Thoracic aorta (tissue), 2 donors: ENCODE results near the gene BCL3. TPM values are rescaled to one million over a fixed set of nuclear protein-coding genes. Genes with fewer than 3 reads are reported as not detected.

Experiments
- ATAC-seq: fragments of 150-250 bp; one replicate; pipeline ENCODE4 v1.8.0; 2017; ENCODE audit warnings: low read depth; ENCODE audit not compliant: insufficient number of reproducible peaks, low FRiP score
- DNase-seq: peaks from one replicate; pipeline ENCODE4 v3.0.0-alpha.2; 2020; ENCODE audit warnings: low spot score
- H3K27ac ChIP-seq, 2 donors: fragments of 200-600 bp; sonication (generic); 1 replicate in 1 of 2; 2 replicates in 1 of 2; pipeline ENCODE4 v1.5.1; 2016; ENCODE audit warnings: mild to moderate bottlenecking in 2 of 2, moderate library complexity in 2 of 2
- H3K27me3 ChIP-seq: fragments of 200-600 bp; sonication (generic); replicated peaks from 2 replicates; pipeline ENCODE4 v1.6.0; 2016; ENCODE audit warnings: mild to moderate bottlenecking; ENCODE audit not compliant: insufficient read depth
- H3K36me3 ChIP-seq: fragments of 200-600 bp; sonication (generic); one replicate; pipeline ENCODE4 v1.5.1; 2016
- H3K4me1 ChIP-seq, 2 donors: fragments of 200-600 bp; sonication (generic); 1 replicate in 1 of 2; 2 replicates in 1 of 2; pipeline versions ENCODE4 v1.5.1 to v1.6.0; 2016; ENCODE audit warnings: low read depth in 2 of 2, mild to moderate bottlenecking in 1 of 2; ENCODE audit not compliant: control insufficient read depth in 1 of 2
- H3K4me3 ChIP-seq: fragments of 200-600 bp; sonication (generic); 2 replicates; pipeline ENCODE4 v1.5.1; 2016; ENCODE audit warnings: mild to moderate bottlenecking
- H3K9me3 ChIP-seq: fragments of 200-600 bp; sonication (generic); 2 replicates; pipeline ENCODE4 v1.5.1; 2016
- CTCF ChIP-seq: fragments of 200-600 bp; sonication (generic); IDR thresholded peaks from one replicate; pipeline ENCODE4 v1.5.1; 2019; ENCODE audit warnings: antibody characterized with exemption
- total RNA-seq, 2 donors: library from RNA; depleted of rRNA; stranded (reverse); fragments of >200 nt; gene quantifications; one replicate each; pipeline versions ENCODE4 v1.1.0 to v1.2.3, GENCODE V29; 2016

BCL3 gene
- total RNA-seq, 2 donors from 2014 or later, result 43.1 to 77.9 TPM

- Histone ChIP-seq H3K36me3 (no peaks in the 10 kb centered on the region), H3K9me3 (no peaks in the 10 kb centered on the region), H3K4me3 (no peak overlapping the region), H3K4me1 (peaks cover 0 to 23% of the 10 kb centered on the region in 2 donors), H3K27ac (no peak overlapping the region), H3K27me3 (no peaks in the 10 kb centered on the region)
- ATAC-seq, result no peak
- no peak for DNase-seq
- TF ChIP-seq CTCF, result no peak
Observed at GRCh38 chr19:44735011-44735410, 13.5 kb upstream of the BCL3 start.

- H3K9me3 ChIP-seq, result no peaks in the 10 kb centered on the region
- no peaks in the 10 kb centered on the region for H3K36me3 ChIP-seq
- H3K27me3 ChIP-seq, result no peaks in the 10 kb centered on the region
- no peak for TF ChIP-seq CTCF
- H3K4me1 ChIP-seq, result peaks cover 18 to 43% of the 10 kb centered on the region in 2 donors
- DNase-seq (no peak), ATAC-seq (no peak)
- H3K4me3 ChIP-seq, result no peak overlapping the region
- H3K27ac ChIP-seq, result no peak overlapping the region
Observed at GRCh38 chr19:44737238-44738071, 11.1 kb upstream of the BCL3 start.

DNA sequence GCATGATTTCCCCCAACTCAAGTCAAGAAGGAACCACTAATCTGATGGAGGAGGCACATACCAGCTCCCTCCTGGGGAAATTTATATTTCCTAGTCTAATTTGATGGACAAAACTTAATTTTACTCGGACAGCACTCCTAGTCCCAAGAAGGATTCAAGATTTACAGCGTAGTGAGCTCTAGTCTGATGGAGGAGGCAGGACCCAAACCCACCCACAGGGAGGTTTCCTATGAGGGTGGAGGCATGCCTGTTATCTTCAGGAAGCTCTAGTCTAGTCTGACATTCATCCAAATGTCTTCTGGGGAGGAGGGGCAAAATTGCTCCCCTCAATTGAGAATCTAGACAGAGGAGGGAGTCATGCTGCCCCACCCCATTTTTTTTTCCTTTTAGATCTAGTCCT lies 10.4 kb upstream of the BCL3 start:
- Histone ChIP-seq H3K27ac (no peak overlapping the region), H3K9me3 (no peaks in the 10 kb centered on the region), H3K27me3 (no peaks in the 10 kb centered on the region), H3K4me1 (peaks cover 23 to 50% of the 10 kb centered on the region in 2 donors), H3K36me3 (no peaks in the 10 kb centered on the region), H3K4me3 (no peak overlapping the region)
- no peak for DNase-seq
- TF ChIP-seq CTCF, result no peak
- no peak for ATAC-seq

DNA sequence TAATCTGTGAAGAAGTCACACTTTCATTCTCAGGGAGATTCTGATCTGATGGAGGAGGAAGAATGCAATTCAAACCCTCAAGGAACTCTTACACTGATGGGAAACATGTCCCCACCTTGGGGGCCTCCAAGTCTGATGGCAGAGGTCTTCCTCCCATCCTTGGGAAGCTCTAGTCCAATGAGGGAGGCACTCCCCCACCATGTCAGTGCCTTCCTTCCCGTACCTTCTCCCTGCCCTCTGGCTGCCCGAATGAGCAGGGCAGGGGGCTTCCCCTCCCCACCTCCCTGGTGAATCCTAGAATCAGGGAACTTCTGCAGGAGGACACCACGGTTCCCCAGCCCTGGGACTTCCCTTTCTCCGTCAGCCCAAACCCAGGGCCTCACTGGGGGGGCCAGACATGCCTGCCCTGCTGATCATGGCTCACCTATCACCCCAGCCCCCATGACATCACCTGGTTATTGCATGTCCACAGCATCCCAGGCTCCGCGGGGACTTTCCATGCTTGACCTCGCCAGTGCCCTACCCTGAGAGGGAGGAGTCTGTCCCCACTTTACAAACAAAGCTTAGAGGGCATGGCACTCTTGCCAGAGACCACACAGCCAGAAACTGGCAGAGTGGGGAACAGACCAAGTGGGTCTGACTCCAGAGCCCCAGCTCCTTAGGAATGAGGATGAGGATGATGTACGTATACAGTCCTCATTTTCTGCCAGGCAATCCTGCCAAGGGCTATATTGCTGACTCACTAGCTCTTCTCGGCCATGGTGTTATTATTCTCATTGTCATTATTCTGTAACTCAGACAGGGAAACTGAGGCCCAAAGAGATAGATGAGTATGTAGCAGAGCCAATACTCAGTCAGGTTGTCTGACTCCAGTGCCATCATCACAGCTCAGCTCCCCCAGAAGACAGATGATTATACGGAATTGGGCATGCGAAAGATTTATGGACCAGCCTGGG lies 9.6 kb upstream of the BCL3 start:
- Histone ChIP-seq H3K9me3 (no peaks in the 10 kb centered on the region), H3K27ac (no peak overlapping the region), H3K27me3 (no peaks in the 10 kb centered on the region), H3K4me3 (no peak overlapping the region), H3K36me3 (no peaks in the 10 kb centered on the region), H3K4me1 (peaks cover 31 to 57% of the 10 kb centered on the region in 2 donors)
- TF ChIP-seq CTCF, result no peak
- no peak for DNase-seq
- no peak for ATAC-seq

- ATAC-seq (no peak), DNase-seq (no peak)
- H3K9me3 ChIP-seq, result no peaks in the 10 kb centered on the region
- no peaks in the 10 kb centered on the region for H3K27me3 ChIP-seq
- H3K4me3 ChIP-seq, result no peak overlapping the region
- H3K4me1 ChIP-seq, result peaks cover 41 to 67% of the 10 kb centered on the region in 2 donors
- TF ChIP-seq CTCF, result no peak
- H3K36me3 ChIP-seq, result no peaks in the 10 kb centered on the region
- no peak overlapping the region for H3K27ac ChIP-seq
Observed at GRCh38 chr19:44740351-44740824, 8.1 kb upstream of the BCL3 start.
